ENCODE results near the gene NEK6.

The NEK6 gene

GRCh38 chr9:124385623-124386022, 127.9 kb downstream of the NEK6 start:
- DNase-seq = no peak

GRCh38 chr9:124386201-124386600, 128.5 kb downstream of the NEK6 start:
- DNase-seq = no peak

GRCh38 chr9:124388275-124389048, 130.7 kb downstream of the NEK6 start:
- no peak for DNase-seq

- no peak for DNase-seq
These were observed 131.6 kb downstream of the NEK6 start for GRCh38 chr9:124389146-124389939.

GRCh38 chr9:124390794-124391658, 133.3 kb downstream of the NEK6 start:
- no peak for DNase-seq

- DNase-seq = no peak
These were observed 134.6 kb downstream of the NEK6 start for GRCh38 chr9:124392254-124392870.

GRCh38 chr9:124392871-124393460, 135.2 kb downstream of the NEK6 start:
- peak; percentile 21 for DNase-seq

- DNase-seq = no peak
These were observed 136.4 kb downstream of the NEK6 start for GRCh38 chr9:124394167-124394566.

GRCh38 chr9:124394596-124394995, 136.8 kb downstream of the NEK6 start:
- no peak for DNase-seq

- no peak for DNase-seq
These were observed 138.1 kb downstream of the NEK6 start for GRCh38 chr9:124395826-124396225.

- DNase-seq = no peak
These were observed 140.6 kb downstream of the NEK6 start for GRCh38 chr9:124398191-124398935.

GRCh38 chr9:124399323-124399967, 141.7 kb downstream of the NEK6 start:
- DNase-seq = no peak

GRCh38 chr9:124399968-124400940, 142.5 kb downstream of the NEK6 start:
- DNase-seq = no peak
